Loucy (cell line): ENCODE results near the gene AGAP3.

Experiments used
- H2AFZ ChIP-seq: fragments of 200-600 bp; sonication (generic); 2 replicates; pipeline ENCODE4 v1.6.0; 2016; ENCODE audit warnings: antibody characterized with exemption, mild to moderate bottlenecking, low read length, moderate library complexity
- H3F3A ChIP-seq: fragments of 200-600 bp; 2 replicates; pipeline ENCODE4 v1.6.0; 2016; ENCODE audit warnings: antibody characterized with exemption, low read depth, mild to moderate bottlenecking
- H3K27me3 ChIP-seq: fragments of 200-600 bp; sonication (generic); 2 replicates; pipeline ENCODE4 v1.6.1; 2014; ENCODE audit warnings: low read length, mild to moderate bottlenecking; ENCODE audit not compliant: insufficient read depth, poor library complexity, severe bottlenecking
- H3K36me3 ChIP-seq: fragments of 200-600 bp; sonication (generic); 2 replicates; pipeline ENCODE4 v1.6.1; 2016; ENCODE audit warnings: low read length; ENCODE audit not compliant: insufficient read depth
- H3K4me1 ChIP-seq: fragments of 200-600 bp; sonication (generic); 2 replicates; pipeline ENCODE4 v1.5.1; 2014; ENCODE audit warnings: low read length, mild to moderate bottlenecking; ENCODE audit not compliant: insufficient read depth, poor library complexity, severe bottlenecking
- H3K4me2 ChIP-seq: fragments of 200-600 bp; sonication (generic); 2 replicates; pipeline ENCODE4 v1.6.0; 2014; ENCODE audit warnings: antibody characterized with exemption, low read length, low read depth, mild to moderate bottlenecking; ENCODE audit not compliant: poor library complexity, severe bottlenecking
- H3K4me3 ChIP-seq: fragments of 200-600 bp; sonication (generic); 2 replicates; pipeline ENCODE4 v1.5.1; 2014; ENCODE audit warnings: low read length, mild to moderate bottlenecking, mixed read lengths; ENCODE audit not compliant: poor library complexity, severe bottlenecking
- H3K79me2 ChIP-seq: fragments of 200-600 bp; sonication (generic); 2 replicates; pipeline ENCODE4 v1.6.1; 2014; ENCODE audit warnings: low read length; ENCODE audit not compliant: insufficient read depth
- H3K9ac ChIP-seq: fragments of 200-600 bp; sonication (generic); 2 replicates; pipeline ENCODE4 v1.6.0; 2014; ENCODE audit warnings: mild to moderate bottlenecking, low read depth, low read length, moderate library complexity; ENCODE audit not compliant: poor library complexity, severe bottlenecking
- H3K9me2 ChIP-seq: fragments of 200-600 bp; sonication (generic); replicated peaks from 2 replicates; pipeline ENCODE4 v1.6.1; 2016; ENCODE audit warnings: low read depth, low read length, mixed read lengths
- H3K9me3 ChIP-seq: fragments of 200-600 bp; sonication (generic); 2 replicates; pipeline ENCODE4 v1.6.1; 2014; ENCODE audit warnings: mild to moderate bottlenecking, antibody characterized with exemption, low read length, low read depth; ENCODE audit not compliant: insufficient read depth
- H4K20me1 ChIP-seq: fragments of 200-600 bp; sonication (generic); 2 replicates; pipeline ENCODE4 v1.6.0; 2014; ENCODE audit warnings: antibody characterized with exemption, low read length, mild to moderate bottlenecking; ENCODE audit not compliant: insufficient read depth, poor library complexity, severe bottlenecking
- EZH2phosphoT487 ChIP-seq: fragments of 200-600 bp; IDR thresholded peaks from 2 replicates; pipeline ENCODE4 v1.6.1; 2018; ENCODE audit warnings: antibody characterized with exemption, mild to moderate bottlenecking, moderate library complexity, borderline replicate concordance
- TF ChIP-seq, protein P1 (sequence below): fragments of 200-600 bp; sonication (generic); conservative IDR thresholded peaks from 2 replicates; pipeline ENCODE4 v1.5.1; 2014; ENCODE audit warnings: mild to moderate bottlenecking, antibody characterized with exemption, low read length

AGAP3 gene

DNA sequence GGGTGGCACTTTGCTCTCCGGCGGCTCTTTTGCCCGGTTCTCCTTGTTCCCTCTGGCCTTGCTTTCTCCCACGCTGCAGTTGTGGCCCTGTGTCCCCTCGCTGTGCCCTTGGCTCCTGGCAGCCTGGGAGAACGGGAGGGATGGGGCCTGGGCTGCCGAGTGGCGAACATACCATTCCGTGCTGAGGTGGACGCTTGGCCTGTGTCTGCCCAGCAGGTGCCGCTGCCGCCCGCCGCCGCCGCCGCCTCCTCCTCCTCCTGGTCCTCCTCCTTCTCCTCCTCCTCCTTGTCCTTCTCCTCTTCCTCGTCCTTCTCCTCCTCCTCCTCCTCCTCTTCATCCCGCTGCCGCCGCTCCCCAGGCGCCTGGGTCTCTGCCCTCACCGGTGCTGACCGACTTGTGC, 36.0 kb downstream of the AGAP3 start:
- Histone ChIP-seq H3K4me2 (no peak overlapping the region), H4K20me1 (no peaks in the 10 kb centered on the region), H3K4me1 (no peaks in the 10 kb centered on the region), H3K79me2 (no peaks in the 10 kb centered on the region), H3K9me3 (no peaks in the 10 kb centered on the region), H3K4me3 (no peak overlapping the region), H3F3A (no peaks in the 10 kb centered on the region), H3K27me3 (no peaks in the 10 kb centered on the region), H3K36me3 (peaks cover 42% of the 10 kb centered on the region; the same call in 1 of the 2 replicates), H3K9ac (no peak overlapping the region), H3K9me2 (no peaks in the 10 kb centered on the region), H2AFZ (no peak overlapping the region)
- TF ChIP-seq, protein P1, sequence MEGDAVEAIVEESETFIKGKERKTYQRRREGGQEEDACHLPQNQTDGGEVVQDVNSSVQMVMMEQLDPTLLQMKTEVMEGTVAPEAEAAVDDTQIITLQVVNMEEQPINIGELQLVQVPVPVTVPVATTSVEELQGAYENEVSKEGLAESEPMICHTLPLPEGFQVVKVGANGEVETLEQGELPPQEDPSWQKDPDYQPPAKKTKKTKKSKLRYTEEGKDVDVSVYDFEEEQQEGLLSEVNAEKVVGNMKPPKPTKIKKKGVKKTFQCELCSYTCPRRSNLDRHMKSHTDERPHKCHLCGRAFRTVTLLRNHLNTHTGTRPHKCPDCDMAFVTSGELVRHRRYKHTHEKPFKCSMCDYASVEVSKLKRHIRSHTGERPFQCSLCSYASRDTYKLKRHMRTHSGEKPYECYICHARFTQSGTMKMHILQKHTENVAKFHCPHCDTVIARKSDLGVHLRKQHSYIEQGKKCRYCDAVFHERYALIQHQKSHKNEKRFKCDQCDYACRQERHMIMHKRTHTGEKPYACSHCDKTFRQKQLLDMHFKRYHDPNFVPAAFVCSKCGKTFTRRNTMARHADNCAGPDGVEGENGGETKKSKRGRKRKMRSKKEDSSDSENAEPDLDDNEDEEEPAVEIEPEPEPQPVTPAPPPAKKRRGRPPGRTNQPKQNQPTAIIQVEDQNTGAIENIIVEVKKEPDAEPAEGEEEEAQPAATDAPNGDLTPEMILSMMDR: no peak
- TF ChIP-seq EZH2phosphoT487: no peak

DNA sequence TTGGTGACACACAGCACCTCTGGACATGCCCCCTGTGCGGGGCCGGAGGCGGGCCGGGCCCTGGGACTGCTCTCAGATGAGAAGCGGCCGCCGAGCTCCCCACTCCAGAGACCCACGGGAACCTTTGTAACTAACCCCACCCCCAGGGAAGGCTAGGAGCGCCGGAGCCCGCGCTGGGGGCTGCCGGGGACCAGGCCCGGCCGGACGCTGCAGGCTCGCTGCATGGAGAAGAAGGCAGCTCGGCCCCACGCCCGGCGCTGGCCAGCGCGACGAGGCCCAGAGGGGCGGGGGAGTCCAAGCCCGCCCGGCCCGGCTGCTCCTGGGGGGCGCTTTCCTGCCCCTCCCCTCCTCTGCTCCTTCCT, 36.5 kb downstream of the AGAP3 start:
- H3K9me2 ChIP-seq: no peaks in the 10 kb centered on the region
- H3K4me3 ChIP-seq: no peak overlapping the region
- H3K4me2 ChIP-seq: no peak overlapping the region
- H3K4me1 ChIP-seq: no peaks in the 10 kb centered on the region
- peaks cover 42% of the 10 kb centered on the region; the same call in 1 of the 2 replicates for H3K36me3 ChIP-seq
- no peaks in the 10 kb centered on the region for H3K9me3 ChIP-seq
- H4K20me1 ChIP-seq: no peaks in the 10 kb centered on the region
- TF ChIP-seq, protein P1: no peak
- no peak for TF ChIP-seq EZH2phosphoT487
- no peaks in the 10 kb centered on the region for H3K27me3 ChIP-seq
- no peak overlapping the region for H2AFZ ChIP-seq
- no peak overlapping the region for H3K9ac ChIP-seq
- H3F3A ChIP-seq: no peaks in the 10 kb centered on the region
- H3K79me2 ChIP-seq: no peaks in the 10 kb centered on the region

DNA sequence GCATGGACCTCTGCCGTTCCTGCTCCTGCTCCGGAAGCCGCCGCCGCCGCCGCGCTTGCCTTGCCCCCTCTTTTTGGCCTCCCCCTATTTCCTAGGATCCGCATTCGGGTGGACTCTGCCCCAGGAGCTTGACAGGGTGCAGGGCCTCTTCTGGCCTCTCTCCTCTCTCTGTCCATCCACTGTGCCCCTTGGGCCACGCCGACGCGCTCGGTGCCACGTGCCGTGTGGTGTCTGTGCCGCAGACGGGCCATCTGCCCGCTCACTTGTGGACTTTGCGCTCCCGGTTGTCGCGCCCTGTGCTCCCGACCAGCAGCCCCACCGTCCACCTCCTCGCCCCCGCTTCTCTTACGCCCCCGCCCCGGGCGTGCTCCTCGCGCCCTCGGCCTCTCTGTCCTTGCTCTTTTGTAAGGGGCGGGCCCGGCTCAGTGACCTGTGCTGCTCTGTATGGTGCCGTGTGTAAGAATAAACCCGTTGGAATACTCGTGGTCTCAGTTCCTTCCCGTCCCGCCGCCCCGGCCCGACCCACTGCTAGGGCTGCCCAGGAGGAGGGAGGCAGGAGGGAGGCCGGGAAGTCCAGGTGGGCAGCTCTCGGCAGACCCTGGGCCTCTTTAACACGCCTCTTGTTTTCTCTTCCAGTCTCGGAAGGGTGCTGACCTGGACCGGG, 37.0 kb downstream of the AGAP3 start:
- peaks cover 38% of the 10 kb centered on the region; the same call in 1 of the 2 replicates for H3K36me3 ChIP-seq

More for the DNA sequence above, 37.0 kb downstream of the AGAP3 start:
- Histone ChIP-seq H2AFZ (no peak overlapping the region), H3K79me2 (no peaks in the 10 kb centered on the region), H3K9me2 (no peaks in the 10 kb centered on the region), H3K9ac (no peak overlapping the region), H3K4me2 (no peak overlapping the region), H3K27me3 (no peaks in the 10 kb centered on the region), H3K9me3 (no peaks in the 10 kb centered on the region), H4K20me1 (no peaks in the 10 kb centered on the region), H3K4me1 (no peaks in the 10 kb centered on the region), H3F3A (no peaks in the 10 kb centered on the region), H3K4me3 (no peak overlapping the region)
- TF ChIP-seq, protein P1: no peak
- TF ChIP-seq EZH2phosphoT487: no peak
